H4 (cell line): Measurements from ENCODE around the gene MS4A4A. TPM values are rescaled to one million over a fixed set of nuclear protein-coding genes. Genes with fewer than 3 reads are reported as not detected.
"Not testable (repeated sequence)": the region's sequence is repeated elsewhere in the genome, so short reads cannot be mapped to it uniquely, and the experiment has no call there.

Source experiments
- DNase-seq: peaks from one replicate; pipeline ENCODE4 v3.0.0-alpha.2; 2015; ENCODE audit warnings: low spot score
- total RNA-seq: library from RNA; depleted of rRNA; stranded (reverse); fragments of >200 nt; shearing (Covaris generic); gene quantifications from 2 replicates; pipeline ENCODE4 v1.2.3, GENCODE V29; 2014; rRNA removed

MS4A4A gene
- 0.06 and 0.55 TPM in 2 replicates for total RNA-seq

DNA sequence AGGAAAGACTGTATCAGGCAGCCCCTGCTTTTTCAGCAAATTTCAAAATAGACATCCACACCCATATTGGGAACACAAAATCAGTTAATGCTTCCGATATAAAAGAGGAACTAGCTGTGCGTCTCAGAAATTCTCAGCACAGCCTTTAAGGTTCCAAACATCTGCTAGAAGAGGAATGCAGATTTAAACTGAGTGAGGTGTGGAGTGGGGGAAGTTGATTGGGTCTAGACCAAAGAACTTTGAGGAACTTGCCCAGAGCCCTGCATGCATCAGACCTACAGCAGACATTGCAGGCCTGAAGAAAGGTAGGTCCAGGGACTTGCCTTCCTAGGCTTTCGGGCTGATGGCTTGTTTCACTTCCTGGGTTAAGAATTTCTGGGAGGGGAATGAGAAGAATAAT lies at the start of gene MS4A4A:
Gene MS4A4A, plus strand, starts transcription at position 255 of the 400 bp plus-strand sequence. Its CDS starts 10 bp downstream, at position 265.
- no peak for DNase-seq

- no peak for DNase-seq
Observed at GRCh38 chr11:60230681-60231080, 49.8 kb upstream of the MS4A4A start.

GRCh38 chr11:60235321-60235720 lies 45.1 kb upstream of the MS4A4A start:
- DNase-seq, result no peak

DNA sequence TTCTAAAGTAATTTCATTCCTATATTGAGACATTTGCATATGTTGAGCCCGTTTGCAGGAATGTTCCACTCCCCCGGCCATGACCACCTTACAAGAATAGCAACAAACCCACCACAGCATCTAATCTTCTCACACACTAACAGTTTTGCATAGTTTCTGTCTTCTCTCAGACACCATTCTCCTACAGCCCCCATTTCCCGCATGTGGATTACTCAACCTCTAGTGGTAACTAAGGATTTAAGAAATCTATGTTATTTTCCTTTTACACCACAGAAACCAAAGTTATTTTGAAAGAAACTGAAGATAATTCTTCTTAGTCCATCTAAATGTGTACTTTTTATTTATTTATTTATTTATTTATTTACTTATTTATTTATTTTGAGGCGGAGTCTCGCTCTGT lies 39.8 kb upstream of the MS4A4A start:
- no peak for DNase-seq

DNA sequence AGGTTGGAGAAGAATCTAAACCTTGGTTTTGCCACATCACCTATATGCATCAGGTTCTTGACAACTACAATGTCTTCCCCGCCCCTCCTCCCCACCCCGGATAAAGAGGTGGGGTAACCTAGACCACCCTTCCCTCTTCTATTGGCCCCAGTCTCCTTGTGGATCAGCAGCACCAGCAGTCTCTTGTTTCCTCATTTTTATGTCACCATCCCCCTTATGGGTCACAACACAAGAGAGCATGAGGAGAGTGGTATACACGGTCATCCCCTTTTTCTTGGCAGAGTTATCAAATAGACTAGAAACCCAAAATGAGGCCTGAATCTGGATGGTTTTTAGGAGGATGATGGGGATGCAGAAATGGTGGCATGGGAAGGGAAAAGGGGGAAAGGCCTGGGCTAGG lies 38.7 kb upstream of the MS4A4A start:
- no peak for DNase-seq

DNA sequence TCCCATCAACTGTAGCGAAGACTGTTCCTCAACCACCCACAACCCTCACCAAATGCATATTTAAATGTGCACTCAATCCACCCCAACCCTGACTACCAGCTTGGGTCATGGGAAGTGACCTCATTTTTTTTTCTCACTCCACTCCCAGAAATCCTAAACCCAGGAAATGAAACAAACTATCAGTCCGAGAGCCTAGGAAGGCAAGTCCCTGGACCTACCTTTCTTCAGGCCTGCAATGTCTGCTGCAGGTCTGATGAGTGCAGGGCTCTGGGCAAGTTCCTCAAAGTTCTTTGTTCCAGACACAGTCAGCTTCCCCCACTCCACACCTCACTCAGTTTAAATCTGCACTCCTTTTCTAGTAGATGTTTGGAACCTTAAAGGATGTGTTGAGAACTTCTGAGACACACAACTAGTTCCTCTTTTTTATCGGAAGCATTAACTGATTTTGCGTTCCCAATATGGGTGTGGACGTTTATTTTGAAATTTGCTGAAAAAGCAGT lies 37.7 kb upstream of the MS4A4A start, which contains the start of gene MS4A4E:
Gene MS4A4E, minus strand, starts transcription at position 398 of the 500 bp plus-strand sequence. CDS start 13,082 bp downstream, outside the sequence.
- DNase-seq, result no peak

DNA sequence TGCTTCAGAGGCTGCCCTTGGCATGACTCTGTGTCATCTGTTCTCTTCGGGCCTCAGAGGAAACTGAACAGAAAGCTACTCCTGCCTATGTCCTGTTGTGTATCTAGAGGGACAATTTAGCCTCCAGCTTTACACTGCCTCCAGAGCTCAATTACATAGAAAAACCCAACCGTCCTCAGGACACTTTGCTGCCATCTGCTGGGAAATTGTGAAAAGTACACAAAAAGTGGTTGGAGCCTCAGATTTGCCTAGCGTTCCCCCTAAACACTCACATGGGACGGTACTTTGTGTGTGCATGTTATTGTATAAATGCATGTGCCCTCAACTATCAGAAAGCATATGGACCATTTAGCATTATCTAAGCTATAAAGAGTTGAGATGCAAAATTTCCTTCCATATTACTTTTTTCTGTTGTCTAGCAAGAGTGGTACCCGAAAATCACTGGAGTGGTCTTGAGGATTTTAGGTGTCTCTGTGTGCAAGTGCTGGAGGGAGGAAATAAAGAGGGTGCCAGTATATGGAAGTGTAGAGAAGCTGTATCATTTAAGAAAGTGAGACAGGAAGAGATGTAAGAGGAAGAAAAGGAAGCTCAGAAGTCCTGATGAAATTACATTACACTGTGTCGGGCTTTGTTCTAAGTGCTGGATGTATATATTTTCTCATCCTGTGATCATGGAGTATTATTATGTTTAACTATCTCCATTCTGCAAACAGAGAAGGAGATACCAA lies 28.8 kb upstream of the MS4A4A start:
- DNase-seq, result no peak

- no peak for DNase-seq
Observed at GRCh38 chr11:60252213-60253108, 28.0 kb upstream of the MS4A4A start.

DNA sequence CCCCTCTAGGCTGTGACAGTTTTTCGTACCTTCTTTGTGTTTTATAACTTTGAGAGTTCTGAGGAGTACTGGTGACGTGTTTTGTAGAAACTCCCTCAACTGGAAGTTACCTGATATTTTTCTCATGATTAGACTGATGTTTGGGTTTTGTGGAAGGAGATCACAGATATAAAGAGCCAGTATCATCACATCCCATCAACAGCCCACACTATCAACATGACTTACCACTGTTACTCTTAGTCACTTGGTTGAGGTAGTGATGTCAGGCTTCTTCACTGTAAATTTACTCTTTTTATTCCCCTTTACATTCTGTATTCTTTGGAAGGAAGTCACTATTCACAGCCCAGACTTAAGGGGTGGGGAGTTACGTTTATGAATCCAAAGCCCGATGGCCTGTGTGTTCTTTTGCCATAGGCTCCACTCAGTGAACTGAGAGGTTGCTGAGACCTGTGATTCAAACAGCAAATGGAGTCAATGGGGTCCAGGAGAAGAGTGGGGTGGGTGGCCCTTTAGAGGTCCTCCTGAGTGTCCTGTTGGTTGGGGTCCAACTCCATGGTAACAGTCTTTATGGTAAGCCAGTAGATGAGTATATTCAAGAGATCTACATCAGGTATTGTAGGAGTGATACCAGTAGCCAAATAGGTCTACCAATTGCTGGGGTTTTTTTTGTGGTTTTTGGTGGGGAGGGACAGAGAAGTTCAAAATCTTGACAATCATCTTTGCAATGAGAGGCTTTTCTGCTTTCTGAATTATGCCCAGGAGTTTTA lies 22.3 kb upstream of the MS4A4A start:
- DNase-seq, result no peak

- DNase-seq, result no peak
Observed at GRCh38 chr11:60261014-60261413, 19.5 kb upstream of the MS4A4A start.

- DNase-seq, result no peak
Observed at GRCh38 chr11:60263402-60263801, 17.1 kb upstream of the MS4A4A start.

GRCh38 chr11:60264644-60265043 lies 15.8 kb upstream of the MS4A4A start:
- DNase-seq, result no peak

DNA sequence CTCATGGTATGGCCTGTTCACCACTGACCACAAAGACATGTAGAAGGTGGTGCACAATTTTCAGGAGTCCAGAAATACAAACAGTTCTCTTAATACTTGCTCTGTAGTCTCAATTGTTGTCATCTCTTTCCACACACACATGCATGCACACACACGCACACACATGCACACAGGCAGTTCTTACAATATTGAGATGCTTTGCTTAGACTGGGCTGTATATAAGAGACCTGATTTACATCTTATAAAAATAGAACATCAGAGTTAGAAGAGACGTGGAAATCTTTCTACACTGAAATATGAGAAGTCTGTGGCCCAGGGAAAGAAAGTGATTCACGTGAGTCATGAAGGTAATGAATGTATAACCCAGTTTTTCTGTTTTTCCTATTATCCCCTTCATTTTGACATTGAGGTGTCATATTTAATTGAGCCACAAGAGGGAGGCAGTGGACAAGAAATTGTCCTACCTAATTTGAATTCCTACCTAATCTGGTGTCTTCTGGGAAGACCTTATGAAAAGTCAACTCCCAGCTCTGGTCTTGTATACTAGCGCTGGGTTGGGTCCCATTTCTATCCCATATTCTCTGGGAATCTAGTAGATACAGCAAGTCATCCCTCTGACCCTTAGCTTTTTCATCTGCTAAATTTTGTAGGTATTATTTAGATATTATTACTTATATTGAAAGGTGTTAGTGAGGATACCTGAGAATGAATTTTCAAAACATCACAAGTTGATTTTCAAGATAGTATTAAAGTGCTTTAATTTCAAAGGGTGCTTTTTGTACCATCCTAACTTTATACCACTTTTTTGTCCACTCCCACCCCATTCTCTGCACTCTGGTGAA lies 14.9 kb upstream of the MS4A4A start:
- DNase-seq, result peak; percentile 19

DNA sequence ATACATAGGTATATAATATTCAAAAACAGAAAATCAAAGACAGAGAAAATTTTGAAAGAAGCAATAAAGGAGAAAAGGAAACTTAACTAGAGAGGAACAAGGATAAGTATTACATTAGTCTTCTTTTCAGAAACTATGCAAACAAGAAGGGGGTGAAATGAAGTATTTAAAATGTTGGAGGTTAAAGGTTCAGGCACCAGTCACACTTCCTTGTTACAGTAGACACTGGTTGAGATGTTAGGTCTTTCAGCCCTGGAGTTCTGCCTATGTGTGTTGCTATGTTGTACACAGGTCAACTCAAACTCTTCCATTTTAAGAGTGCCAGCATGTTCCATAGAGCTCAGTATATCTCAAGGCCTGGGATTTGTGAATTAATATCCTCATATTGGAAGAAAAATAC lies 6.0 kb upstream of the MS4A4A start:
- DNase-seq, result no peak

DNA sequence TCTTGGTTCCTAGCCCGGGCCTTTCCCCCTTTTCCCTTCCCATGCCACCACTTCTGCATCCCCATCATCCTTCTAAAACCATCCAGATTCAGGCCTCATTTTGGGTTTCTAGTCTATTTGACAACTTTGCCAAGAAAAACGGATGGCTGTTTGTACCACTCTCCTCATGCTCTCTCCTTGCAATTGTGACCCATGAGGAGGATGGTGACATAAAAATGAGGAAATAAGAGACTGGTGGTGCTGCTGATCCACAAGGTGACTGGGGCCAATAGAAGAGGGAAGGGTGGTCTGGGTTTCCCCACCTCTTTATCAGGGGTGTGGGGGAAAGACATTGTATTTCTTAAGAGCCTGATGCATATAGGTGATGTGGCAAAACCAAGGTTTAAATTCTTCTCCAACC lies 1.0 kb downstream of the MS4A4A start:
- no peak for DNase-seq

GRCh38 chr11:60282286-60282685 lies 1.8 kb downstream of the MS4A4A start:
- DNase-seq, result no peak

DNA sequence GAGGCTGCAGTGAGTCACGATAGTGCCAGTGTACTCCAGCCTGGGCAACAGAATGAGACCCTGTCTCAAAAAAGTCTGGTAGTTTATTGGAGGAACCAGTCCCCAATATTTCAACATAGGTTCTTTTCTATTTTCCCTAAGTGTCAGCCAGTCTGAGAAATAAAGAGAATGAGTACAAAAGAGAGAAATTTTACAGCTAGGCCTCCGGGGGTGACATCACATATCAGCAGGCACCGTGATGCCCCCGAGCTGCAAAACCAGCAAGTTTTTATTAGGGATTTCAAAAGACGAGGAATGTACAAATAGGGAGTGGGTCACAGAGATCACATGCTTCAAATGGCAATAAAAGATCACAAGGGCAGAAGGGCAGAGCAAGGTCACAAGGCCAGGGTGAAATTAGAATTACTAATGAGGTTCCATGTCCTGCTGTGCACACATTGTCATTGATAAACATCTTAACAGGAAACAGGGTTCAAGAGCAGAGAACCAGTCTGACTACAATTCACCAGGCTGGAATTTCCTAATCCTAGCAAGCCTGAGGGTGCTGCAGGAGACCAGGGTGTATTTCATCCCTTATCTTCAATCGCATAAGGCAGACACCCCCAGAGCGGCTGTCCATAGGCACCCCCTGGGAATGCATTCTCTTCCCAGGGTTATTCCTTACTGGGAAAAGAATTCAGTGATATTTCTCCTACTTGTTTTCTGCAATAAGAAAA lies 5.1 kb downstream of the MS4A4A start:
- DNase-seq, result not testable (repeated sequence)

DNA sequence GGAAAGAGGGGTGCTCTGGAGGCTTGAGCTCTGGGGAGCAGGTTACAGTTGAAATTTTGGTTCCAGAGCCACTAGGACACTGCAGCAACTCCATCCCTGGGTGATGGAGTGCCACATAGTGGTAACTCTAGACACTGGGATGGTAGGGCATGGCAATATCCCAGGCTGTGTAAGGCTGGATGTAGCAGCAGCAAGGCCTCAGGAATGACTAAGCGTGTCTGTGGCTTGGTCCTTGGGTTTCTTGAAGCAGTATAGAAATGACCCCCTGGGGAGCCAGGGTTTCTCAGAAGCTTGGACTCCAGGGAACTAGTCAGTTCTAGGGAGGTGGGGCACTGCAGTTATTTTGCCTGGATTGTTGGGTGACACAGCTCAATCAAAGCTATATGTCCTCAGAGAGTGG lies 8.1 kb downstream of the MS4A4A start:
- DNase-seq, result peak; percentile 27

DNA sequence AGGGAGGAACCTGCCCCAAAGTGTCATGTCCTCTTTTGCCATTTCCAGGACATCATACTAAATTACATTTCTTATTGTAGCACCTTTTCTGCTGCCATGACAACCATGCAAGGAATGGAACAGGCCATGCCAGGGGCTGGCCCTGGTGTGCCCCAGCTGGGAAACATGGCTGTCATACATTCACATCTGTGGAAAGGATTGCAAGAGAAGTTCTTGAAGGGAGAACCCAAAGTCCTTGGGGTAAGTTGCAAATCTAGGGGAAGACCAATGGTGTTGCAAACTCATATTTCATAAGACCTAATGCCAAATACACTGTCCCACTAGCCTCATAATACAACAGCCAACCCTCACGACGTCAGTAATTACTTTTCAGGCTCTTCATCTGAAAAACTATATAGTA lies 11.7 kb downstream of the MS4A4A start:
- no peak for DNase-seq

GRCh38 chr11:60301178-60301577 lies 20.7 kb downstream of the MS4A4A start:
- no peak for DNase-seq
